ENCODE results near the gene DCANP1.

DCANP1 gene

DNA sequence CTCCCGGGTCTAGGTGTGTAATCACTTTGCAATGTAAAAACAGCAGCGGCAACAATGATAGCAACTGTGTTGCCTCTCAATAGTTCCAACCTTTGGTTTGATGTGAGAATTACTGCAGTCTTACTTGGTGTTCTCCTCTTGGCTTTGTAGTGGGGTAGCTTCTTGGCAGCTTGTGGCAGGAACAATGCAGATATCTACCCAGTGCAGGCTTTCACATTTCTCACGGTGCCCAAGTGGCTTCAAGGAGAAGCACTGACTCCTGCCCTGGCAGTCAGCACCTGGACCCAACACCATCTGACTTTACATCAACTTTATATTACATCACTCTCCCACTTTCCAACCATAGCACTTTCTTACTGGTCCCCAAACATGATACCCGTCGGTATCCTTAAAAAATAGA lies 33.4 kb upstream of the DCANP1 start:
- no peak for DNase-seq (ENCODE audit: low read depth, low spot score)

DNA sequence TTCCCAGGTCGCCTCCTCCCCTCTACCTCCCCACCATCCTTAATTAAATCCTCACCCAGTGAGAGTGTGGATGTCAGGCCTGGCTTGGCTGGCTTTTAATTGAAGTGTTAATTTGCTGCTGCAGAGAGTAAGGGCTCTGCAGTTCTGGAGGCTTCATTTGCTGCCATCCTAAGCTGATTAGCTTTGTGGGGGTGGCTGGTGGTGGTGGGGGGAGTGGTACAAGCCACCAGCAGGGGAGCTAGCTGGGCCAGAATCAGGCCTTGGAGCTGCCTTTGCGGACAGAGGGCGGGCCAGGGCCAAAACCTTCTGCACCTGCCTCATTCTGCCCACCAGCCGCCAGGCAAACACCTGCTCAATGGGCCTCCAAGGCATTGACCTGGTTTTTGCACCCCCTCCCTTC lies 31.8 kb upstream of the DCANP1 start:
- DNase-seq (ENCODE audit: low read depth, low spot score) = no peak

DNA sequence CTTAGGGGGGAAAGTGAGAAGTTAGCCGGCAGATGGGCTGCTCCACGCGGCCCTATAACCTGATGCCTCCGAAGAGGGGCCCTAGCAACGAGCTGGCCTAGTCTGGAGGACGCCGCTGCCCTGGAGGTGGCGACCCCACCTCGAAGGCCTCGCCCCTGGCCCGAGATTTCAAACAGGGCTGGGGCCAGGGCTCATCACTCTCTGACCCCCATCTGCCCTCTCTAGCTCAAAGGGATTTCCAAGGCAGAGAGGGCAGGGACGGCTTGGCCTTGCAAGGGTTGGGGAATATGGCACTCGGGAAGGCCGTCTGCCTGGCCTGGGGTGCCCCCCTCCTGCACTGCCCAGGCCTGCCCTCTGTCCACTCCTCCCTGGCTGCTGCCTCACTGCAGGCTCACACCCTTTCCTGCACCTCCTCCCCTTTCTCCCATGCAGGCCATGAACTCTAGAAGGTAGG lies 30.5 kb upstream of the DCANP1 start:
- DNase-seq (ENCODE audit: low read depth, low spot score) = no peak

DNA sequence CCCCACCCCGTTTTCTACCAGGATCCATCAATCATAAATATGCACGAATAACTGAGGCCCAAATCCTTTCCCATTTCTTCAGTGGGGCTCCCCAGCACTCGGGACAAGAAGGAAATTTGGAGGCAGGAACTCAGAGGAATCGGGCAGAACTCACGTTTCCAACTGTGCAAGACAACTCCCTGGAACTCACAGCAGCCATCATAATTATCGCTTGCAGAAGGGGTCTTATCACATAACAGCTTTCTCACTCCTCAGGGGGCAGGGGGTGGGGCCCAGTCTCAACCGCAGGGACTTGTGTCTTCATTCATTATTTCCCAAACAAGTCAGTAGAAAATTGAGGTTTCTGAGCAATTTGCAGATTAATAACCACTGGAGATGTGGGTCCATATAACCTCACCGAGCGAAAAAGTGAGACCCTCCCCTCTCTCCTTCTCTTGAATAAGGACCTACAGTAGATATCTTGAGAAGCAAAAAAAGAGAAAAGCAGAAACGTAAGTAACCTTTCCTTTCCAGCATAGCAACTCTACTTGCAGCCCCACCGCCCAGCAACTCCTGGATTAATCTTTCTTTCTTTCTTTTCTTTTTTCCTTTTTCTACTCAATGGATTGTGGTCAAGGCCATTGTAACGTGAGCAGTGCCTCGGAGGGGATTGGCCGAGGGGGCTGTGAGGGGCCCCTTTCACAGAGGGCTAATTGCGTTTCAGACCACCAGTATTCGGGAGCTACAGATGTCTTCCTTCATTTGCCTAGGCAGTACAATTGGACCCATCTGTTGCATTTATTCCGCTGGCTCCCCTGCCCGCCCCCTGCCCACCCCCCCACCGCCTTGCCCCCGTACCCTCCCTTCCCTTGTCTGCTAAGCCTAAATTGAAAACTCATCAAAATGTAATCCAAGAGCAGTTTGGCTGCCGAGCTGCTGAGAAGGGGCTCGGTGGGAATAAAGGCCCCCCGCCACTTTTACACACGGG lies 29.8 kb upstream of the DCANP1 start:
- no peak for DNase-seq (ENCODE audit: low read depth, low spot score)

DNA sequence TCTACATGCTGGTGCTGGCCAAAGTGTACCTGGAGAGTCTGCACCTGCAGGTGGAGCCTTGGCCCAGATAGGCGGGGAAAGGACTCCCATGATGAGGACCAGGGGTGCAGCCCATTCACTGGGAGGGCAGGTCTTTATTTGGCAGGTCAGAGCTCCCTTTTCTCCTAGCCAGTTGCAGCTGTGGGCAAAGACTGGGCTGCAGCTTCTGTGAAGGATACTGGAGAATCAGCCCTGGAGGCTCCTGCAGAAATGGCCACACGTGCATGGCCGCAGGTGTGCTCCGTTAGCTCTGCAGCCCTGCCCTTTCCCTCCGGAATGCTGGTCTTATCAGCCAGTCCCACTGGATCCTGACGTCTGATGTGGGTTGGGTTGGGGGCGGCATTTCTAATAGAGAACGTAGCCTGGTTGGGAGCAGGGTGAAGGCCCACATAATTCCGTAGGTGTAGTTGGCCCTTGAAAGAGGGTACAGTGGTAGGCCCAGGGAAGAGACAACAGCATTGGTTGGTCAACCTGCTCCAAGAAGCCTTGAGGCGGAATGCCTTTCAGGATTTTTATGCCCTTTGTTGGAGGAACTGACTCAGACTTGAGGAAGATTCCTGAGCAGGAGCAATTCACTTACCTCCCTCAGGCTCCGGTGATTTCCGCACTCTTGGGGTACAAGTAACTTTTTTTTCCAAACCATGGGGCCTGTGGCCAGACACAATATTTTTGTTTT lies 27.0 kb upstream of the DCANP1 start:
- DNase-seq (ENCODE audit: low read depth, low spot score) = no peak

DNA sequence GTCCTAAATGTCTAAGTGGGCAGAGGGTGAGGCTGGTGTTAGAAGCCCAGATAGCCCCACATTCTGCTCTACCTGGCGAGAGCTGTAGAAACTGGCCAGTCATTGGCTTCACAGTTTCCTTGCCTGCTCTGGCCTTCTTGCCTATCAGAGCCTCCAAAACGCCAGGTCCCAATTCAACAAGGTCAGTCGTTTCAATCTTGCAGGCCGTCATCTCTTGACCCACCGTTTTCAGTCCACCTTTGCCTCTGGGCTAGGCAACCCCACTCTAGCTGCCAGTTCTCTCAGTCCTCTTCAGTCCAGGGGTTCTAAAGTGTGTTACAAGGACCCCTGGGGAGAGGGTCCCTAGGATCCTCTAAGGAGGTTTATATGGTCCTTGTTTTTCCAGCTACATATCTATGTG lies 25.0 kb upstream of the DCANP1 start:
- no peak for DNase-seq (ENCODE audit: low read depth, low spot score)

DNA sequence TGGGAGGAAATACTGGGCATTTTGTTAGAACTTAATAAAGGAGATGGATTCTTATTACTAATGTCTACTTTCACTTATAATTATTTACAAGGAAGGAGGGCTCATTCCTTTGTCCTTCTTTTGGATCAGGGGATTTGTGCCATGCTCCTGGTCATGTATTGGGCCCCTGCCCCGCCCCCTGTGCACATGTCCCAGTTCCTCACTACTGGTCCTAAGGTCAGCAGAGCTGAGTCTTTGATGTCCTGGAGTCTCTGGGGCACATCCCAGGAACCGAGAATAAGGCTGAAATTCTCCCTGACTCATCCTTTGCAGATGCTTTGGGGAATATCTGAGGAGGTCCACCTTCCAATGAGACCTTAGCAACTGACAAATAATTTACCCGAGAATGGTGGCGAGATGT lies 24.6 kb upstream of the DCANP1 start:
- no peak for DNase-seq (ENCODE audit: low read depth, low spot score)

DNA sequence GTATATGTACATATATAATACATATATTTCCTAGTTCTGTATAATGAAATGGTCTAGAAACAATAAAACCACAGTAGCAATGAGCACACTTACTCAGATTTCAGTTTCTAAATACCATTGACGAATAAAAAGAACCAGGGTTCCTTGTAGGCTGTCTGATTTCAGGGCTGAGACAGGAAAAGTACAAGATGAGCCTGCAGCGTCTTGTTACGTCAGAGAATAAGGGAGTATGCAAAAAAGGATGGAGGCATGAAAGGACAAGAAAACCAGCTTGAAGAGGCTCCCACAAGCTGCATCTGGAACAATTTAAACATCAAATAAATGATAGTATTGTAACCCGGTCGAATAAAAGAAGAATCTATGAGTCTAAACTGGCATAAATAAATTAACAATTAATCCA lies 22.8 kb upstream of the DCANP1 start:
- DNase-seq (ENCODE audit: low read depth, low spot score) = no peak

DNA sequence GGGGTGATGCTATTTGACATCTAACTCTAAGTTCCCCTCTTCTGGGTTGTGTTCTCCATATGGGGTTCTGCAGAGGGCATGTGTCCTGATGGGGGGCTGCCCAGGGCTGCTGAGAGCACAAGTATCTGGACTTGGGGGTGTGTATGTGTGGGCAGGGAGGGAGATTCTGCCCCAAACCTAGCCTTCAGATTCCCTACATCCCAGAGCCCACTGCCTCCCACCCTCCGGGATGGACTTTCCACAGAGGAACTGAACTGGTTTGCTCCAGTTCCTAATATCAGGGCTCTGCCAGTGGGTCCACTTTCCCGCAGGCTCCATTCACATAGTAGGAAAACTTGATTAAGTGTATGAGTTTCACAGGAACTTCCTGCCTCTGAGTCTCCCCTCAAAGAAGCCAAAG lies 21.4 kb upstream of the DCANP1 start:
- DNase-seq (ENCODE audit: low read depth, low spot score) = no peak

DNA sequence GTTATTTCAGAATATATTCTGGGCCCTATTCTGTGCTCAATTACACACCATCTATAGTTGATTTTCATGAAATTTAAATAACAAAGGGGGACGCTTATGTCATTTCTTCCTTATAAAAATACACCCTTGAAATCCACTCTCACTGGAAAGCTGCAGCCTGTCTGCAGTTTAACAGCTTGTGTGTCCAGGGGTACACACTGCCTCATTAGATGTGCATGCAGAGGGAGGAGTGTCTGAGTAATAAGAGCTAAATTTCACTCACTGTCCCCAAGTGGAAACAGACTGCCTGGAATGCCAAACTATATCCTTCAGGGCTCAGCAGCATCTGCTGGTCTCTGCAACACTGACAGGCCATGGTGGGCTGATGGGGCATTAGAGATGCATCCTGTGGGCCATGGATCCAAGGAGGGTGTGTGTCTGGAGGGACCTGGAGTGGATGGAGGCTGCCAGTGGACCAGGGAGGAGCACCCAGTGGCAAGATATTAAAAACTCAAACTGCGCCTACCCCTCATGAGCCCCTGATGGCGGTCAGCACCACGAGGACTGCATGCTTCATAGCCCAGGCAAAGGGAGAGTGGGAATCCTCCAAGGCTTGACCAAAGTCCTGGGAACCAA lies 20.8 kb upstream of the DCANP1 start:
- no peak for DNase-seq (ENCODE audit: low read depth, low spot score)

DNA sequence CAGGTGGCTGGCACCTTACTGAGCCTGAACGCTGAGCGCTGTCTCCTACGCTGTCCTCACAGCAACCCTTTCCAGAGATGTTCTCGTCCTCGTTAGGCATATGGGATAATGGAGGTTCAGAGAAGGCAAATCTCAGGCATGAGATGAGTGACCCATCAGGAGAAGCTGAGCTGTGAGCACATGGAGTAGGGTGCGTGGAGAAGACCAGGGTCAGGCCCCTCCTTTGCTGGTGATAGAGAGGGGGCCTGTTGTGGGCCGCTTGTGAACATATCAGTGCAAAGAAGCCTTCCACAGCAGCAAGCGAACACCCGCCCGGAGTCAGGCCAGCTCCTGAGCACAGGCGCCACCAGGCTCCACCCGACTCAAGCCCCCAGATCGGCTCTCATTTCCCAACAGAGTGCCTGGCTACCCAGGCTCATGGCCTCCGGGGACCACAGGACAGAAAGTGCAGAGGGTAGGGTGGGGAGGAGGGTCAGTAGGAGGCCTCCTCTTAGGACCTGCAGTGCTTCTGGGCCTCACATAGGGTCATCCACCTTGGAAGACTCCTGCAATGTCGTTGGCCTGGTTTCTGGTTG lies 20.0 kb upstream of the DCANP1 start:
- DNase-seq (ENCODE audit: low read depth, low spot score) = no peak

DNA sequence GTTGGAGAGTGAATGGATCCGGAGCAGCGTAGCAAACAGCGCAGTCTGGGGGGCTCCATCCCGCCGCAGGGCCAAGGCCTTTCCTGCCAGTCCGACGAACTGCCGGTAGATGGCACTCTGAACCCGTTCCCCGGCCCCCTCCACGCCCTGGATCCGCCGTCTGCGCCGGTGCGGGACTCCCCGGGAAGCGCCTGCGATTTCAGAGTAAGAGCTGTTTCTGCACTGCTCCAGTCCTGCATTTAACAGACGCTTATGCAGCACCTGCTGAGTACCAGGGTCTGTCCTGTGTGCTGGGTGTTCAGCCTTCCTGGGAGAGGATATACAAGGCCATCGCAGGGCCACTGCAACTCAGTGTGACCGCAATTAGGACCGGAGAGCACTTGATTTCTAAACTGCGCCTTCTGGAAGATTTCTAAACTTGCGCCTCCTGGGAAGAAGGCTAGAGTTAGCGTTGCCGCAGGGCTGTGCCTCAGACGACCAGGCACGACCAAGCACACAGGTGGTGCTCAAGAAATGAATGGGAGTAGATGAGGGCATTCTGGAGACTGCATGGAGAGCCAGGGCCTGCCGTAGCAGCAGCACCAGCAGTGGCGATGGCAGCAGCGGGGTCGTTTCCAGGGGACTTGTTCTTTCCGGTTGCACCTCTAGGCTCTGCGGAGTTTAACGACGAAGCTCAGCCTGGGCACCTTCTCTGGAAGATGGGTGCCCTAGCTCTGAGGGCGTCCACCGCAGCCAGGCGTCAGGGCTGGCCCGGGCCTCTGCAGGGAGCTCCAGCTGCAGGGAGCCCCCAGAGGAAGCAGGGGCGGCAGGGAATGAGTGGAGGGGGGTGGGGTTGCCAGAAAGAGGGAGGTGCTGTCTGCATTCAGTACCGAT lies 19.3 kb upstream of the DCANP1 start:
- DNase-seq (ENCODE audit: low read depth, low spot score) = peak; percentile 87

DNA sequence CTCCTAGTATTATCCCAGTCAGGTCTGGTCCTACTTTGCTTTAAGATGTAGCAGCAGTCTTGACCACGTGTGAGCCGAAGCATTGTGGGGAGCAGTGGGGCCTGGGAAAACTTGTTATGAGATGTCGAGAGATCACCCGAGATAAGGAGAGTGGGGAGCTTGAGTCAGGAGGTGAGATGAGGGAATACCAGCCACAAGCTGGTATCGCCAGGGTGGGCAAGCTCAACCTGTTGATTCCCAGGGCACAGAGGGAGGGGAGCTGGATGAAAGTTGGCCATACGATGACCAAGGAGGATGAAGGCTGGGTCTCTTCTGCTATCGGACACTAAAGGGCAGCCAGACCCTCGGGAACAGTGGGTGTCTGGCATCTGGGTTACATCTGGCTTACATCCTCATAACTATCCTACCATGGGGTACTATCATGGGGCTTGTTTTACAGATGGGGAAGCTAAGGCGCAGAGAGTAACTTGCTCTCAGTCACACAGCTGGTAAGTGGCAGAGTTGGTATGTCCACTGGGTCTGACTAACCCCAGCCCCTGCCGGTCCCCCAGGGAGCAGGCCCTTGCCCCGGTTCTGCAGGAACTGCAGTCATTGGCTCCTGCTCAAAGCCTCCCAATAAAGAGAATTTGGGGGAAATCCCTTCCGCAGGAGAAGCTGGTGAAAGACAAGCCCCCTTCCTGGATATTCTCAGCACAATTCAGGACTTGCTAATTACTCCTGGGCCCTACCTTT lies 18.4 kb upstream of the DCANP1 start:
- no peak for DNase-seq (ENCODE audit: low read depth, low spot score)

DNA sequence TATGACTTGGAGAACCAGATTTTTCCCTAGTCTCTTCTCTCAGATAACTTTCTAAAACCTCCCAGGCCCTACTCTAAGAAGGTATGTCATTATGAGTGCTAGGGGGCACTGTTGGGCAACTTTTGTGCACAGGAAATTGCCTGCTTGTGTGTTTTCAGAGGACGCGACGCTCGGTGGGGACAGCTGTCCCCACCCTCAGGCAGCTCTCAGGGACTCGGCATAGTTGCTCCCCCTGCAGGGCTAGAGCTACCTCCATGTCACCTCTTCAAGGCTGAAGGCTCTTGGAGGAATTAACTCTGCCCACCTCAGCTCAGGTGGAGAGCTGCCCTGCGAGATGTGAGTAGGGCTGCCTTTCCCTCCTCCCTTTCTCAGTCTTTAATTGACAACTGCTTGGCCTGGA lies 15.2 kb upstream of the DCANP1 start:
- DNase-seq (ENCODE audit: low read depth, low spot score) = peak; percentile 62

DNA sequence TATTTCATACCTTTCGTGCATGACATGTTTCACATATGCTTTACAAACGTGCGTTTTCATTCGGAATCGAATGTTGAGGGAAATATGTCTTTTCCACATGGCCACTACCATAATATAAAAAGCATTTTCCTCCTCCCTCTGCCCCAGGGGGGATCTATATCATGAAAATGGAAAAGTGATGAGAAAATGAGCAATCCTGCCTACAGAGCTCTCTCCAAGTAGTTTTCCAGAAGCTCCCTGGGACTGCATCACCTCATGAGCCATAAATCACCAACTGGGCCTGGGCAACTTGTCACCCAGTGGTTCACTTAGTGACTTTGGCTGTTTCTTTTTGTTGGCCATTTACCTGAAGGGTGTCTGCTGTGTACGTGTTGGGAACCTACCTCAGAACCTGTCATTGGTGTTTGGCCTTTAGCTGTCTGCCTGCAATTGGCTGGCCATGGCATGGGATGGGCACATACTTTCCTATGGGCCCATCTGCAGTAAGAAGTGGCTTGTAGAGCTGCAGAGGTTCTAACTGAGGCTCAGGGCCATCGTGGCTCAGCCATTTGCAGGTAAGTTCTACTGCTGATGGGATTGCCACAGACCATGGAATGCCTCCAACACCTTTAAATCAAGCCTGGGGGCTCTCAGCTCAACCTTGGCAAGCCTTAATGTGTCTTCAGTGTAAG lies 14.5 kb upstream of the DCANP1 start:
- no peak for DNase-seq (ENCODE audit: low read depth, low spot score)

DNA sequence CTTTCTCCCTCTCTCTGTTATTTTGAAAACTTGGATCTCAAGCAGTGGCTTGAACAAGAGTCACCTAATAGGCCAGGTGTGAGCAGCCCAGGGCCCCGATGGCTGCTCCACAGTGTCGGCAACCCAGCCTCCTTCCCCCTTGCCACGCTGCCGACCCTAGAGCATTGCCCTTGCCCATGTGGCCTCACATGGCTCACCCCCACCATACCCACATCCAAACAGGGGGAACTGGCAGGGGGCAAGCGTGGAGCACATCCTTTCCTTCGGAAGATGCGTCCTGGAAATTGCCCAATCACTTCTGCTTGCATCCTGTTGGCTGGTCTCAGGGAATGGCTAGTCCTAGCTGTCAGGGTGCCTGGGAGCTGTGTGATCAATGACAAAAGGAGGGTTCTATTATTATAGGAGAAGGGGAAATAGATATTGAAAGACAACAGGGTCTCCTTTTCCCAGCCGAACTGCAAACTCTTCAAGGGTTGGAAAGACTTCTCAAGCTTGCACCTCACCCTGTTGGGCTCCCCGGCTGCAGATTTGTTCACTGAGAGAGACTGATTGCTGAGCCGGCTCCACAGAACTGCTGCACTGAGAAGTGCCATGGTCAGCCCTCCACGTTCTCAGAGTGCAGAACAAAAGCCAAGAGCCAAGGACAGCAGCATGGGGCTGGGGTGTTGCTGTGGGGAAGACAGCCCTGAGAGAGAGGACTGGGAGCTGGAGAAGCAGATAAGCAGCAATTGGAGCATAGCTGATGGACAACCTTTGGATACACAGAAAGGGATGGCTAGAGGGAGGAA lies 13.3 kb upstream of the DCANP1 start:
- no peak for DNase-seq (ENCODE audit: low read depth, low spot score)

DNA sequence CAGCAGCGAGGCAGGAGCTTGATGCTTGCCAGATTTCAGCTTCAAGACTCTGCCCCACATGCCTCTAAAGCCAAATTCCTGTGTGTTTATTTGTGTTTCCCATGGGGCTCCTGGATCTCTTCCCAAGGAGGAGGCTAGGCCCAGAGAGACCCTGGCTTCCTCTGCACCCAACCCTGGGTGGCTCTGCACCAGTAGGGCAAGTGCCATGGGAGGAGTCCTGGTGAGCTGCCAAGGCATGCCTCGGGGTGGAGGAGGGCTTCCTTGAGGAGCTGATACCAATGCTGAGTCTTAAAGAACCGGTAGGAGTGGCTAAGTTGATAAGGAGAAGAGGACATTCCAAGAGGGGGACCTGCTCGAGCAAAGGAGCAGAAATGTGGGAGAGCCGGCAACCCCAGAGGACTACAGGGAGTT lies 11.8 kb upstream of the DCANP1 start:
- DNase-seq (ENCODE audit: low read depth, low spot score) = peak; percentile 68

DNA sequence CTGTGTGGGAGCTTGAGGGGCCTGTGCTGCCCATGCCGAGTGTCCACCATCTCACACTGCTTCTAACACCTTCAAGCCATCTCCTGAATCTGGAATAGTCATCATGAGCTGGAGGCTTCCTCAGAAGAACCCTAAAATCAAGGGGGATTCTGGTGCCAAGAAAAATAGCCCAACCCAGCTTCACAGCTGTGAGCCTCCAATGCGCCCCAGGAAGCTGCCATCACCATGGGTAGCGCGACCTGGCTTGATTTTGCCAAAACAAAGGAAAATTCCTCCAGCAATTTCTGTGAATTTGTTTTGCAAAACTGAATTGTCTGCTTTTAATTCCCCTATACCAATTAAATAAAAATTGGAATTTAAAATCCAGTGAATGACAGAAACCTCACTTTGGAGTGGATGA lies 11.2 kb upstream of the DCANP1 start:
- DNase-seq (ENCODE audit: low read depth, low spot score) = no peak

DNA sequence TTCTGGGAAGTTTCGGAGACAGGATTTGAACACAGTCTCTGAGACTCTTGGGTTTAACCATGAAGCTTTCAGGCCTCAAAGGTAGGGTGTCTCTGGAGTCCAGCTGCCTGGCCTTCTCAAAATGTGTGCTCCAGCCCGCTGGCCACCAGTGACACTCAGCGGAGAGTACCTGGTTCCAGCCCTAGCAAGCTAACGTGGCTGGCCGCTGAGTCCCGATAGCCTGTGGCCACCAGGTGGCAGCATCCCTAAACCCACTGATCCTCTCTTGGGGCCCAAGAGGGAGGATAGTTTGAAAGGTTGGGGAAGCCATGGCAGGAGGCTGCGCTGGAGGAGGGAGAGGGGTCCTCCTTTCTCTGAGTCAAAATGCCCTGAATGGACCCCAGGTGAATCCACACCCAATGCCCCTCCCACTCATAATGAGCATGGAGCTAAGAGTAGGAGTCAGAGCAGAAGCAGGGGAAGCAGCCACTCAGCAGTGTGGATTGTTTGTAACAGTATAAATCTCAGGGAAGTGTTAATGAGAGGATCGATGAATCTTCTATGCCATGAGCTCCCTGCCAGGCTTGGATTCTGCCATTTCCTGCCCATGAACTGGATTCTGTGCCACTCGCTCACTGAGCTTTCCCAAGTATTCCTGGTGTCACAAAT lies 10.4 kb upstream of the DCANP1 start:
- DNase-seq (ENCODE audit: low read depth, low spot score) = peak; percentile 59

All from astrocyte of the hippocampus (primary cell).